ENCODE measurements around the gene PTPRT.

DNA sequence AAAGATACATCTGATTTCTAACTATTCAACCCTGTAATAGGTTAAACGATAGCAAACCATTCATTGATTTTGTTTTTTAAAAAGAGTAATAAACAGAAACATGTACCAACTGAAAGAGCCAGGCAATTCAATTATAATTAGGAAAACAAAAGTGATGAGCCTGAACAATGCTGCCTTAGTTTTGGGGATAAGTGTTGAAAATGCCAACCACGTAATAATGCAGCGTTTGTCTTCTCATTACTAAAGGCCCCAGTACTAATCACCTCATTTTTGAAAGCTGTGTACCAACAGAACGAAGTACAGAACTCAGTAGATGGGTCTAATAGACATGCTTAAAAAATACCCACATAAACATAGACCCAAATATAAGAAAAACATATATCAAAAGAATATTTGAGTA, 907.9 kb downstream of the PTPRT start:
- TF ChIP-seq EZH2 (IDR thresholded peaks at IDR 0.05; ENCODE audit: low read depth, unreplicated experiment) (no peak), CTCF (conservative IDR thresholded peaks at IDR 0.05; ENCODE audit: low read depth in 2 of 2) (no peak), ZNF114 (CRISPR knock-in tag; IDR thresholded peaks at IDR 0.05) (no peak)
